DMS153 treated with DMSO at 0.1 percent for 48 hours (cell line): ENCODE measurements around the gene ARHGAP22.
"Not testable (repeated sequence)": the region's sequence is repeated elsewhere in the genome, so short reads cannot be mapped to it uniquely, and the experiment has no call there.

ENCODE experiments used
- DNase-seq: peaks from one replicate; lab custom pipeline; 2025; ENCODE audit not compliant: unreplicated experiment; lab: John Stamatoyannopoulos, UW

ARHGAP22 gene

GRCh38 chr10:48604991-48605508 lies at the start of gene ARHGAP22:
Gene ARHGAP22, minus strand, starts transcription at chr10:48605073. Its CDS starts 277 bp downstream, at chr10:48604796.
- DNase-seq = no peak

GRCh38 chr10:48653944-48654698 lies 49.2 kb upstream of the ARHGAP22 start:
- no peak for DNase-seq

- DNase-seq = no peak
These were observed 48.5 kb upstream of the ARHGAP22 start for GRCh38 chr10:48653347-48653746.

- no peak for DNase-seq
These were observed 47.5 kb upstream of the ARHGAP22 start for GRCh38 chr10:48652344-48652743.

GRCh38 chr10:48651839-48652238 lies 47.0 kb upstream of the ARHGAP22 start:
- DNase-seq = no peak

- DNase-seq = no peak
These were observed 46.4 kb upstream of the ARHGAP22 start for GRCh38 chr10:48651293-48651692.

- DNase-seq = no peak
These were observed 44.6 kb upstream of the ARHGAP22 start for GRCh38 chr10:48649349-48649944.

- no peak for DNase-seq
These were observed 43.5 kb upstream of the ARHGAP22 start for GRCh38 chr10:48648172-48648942.

GRCh38 chr10:48647073-48647472 lies 42.2 kb upstream of the ARHGAP22 start:
- not testable (repeated sequence) for DNase-seq

- no peak for DNase-seq
These were observed 40.7 kb upstream of the ARHGAP22 start for GRCh38 chr10:48645600-48645999.

GRCh38 chr10:48641099-48641690 lies 36.3 kb upstream of the ARHGAP22 start:
- not testable (repeated sequence) for DNase-seq

GRCh38 chr10:48640326-48640725 lies 35.5 kb upstream of the ARHGAP22 start:
- no peak for DNase-seq

GRCh38 chr10:48639632-48640031 lies 34.8 kb upstream of the ARHGAP22 start:
- DNase-seq = no peak

GRCh38 chr10:48638739-48639527 lies 34.1 kb upstream of the ARHGAP22 start:
- no peak for DNase-seq

- DNase-seq = no peak
These were observed 33.3 kb upstream of the ARHGAP22 start for GRCh38 chr10:48638158-48638557.

- DNase-seq = no peak
These were observed 32.0 kb upstream of the ARHGAP22 start for GRCh38 chr10:48636901-48637300.

- no peak for DNase-seq
These were observed 31.4 kb upstream of the ARHGAP22 start for GRCh38 chr10:48636231-48636630.

GRCh38 chr10:48634984-48635557 lies 30.2 kb upstream of the ARHGAP22 start:
- DNase-seq = no peak

- no peak for DNase-seq
These were observed 29.5 kb upstream of the ARHGAP22 start for GRCh38 chr10:48634198-48634983.
